Putamen (tissue), 1 donor: ENCODE measurements around the gene ABCG1.

Experiments used
- DNase-seq: peaks from one replicate; pipeline ENCODE4 v3.0.0-alpha.2; 2016; ENCODE audit warnings: low spot score

ABCG1 gene

GRCh38 chr21:42252325-42252654 lies 33.4 kb downstream of the ABCG1 start:
- no peak for DNase-seq

GRCh38 chr21:42252778-42253340 lies 33.9 kb downstream of the ABCG1 start:
- no peak for DNase-seq

DNA sequence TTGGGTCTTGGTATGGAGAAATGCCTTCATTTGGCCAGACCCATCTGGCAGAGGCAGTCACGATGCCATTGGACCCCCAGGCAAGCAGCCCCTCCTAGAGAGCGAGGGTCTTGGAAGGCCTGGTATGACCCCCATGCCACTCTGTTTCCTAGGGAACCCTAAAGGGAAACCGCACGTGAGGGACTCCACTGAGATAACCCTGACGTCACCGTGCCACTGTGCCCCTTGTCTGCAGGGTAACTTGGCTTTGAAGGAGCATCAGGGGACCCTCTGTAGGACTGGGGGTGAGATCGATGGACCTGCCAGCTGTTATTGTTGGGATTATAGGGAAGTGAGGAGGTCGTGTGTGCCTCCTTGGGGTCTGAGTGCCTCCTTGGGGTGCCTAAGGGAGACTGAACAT lies 34.5 kb downstream of the ABCG1 start:
- DNase-seq, result no peak

DNA sequence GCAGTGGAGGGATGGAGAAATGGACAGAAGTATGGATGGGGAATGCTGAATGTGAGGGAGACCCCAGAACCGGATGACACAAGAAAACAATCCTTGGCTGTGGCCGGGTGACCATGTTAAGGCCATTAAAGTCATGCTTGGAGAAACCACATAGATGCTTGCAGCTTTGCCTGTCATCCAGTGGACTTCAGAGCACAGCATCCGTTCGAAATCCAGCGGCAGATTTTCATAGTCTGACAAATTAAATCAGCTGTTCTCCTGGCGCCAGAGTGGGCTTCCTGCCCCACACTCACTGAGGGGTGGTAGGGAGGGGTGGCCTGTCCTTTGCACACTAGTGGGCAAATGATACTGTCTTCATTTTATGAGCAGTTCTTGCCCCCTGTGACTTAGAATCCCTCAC lies 35.1 kb downstream of the ABCG1 start:
- no peak for DNase-seq

GRCh38 chr21:42254651-42255601 lies 36.0 kb downstream of the ABCG1 start:
- peak; percentile 81 for DNase-seq

DNA sequence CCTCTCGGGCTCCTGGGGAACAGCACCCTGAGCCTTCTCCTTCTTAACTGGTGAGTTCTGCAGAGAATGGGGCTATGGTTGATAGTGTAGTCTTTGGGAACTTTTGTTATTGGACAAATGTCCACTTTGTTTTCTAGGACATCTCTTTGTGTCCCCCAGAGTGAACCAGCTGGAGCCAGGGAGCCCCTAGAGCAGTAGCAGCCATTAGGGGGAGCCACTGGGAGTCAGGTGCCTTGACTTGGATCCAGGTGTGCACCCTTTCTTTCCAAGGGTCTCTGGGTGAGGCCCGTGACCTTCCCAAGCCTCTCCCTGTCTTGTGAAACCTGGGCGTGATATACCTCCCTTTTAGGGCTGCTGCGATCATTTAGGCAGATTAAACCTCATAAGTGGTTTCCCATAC lies 36.9 kb downstream of the ABCG1 start:
- DNase-seq, result no peak

- DNase-seq, result no peak
Measured at GRCh38 chr21:42256316-42256715, 37.4 kb downstream of the ABCG1 start.

DNA sequence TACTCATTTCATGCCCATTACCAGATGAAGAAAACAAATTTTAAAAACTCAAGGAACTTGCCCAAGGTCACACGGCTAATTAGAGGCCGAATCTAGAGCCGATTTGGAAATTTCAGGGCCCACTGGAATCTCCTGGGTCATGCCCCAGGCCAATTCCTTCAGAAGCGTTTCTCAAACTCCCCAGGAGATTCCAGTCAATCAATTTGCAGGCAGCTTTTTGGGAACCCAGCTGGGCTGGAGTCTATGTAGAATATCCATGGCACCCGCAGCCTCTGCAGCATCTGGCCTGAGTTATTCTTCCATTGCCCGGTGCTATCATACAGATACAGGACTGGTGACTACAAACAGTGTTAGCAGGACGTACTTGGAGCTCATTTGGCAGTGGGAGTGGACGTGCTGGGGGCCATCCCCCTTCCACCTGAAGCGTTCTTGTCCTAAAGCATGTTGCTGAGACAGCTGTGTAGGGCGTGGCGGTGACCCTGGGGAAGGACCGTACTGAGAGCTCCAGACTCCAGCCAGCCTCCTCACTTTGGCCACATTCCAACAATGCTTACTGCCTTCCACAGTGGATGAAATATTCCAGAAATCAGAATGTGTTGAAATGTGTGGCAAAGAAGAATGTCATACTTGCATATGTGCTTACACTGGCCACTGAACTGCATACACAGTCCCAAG lies 38.3 kb downstream of the ABCG1 start:
- no peak for DNase-seq

DNA sequence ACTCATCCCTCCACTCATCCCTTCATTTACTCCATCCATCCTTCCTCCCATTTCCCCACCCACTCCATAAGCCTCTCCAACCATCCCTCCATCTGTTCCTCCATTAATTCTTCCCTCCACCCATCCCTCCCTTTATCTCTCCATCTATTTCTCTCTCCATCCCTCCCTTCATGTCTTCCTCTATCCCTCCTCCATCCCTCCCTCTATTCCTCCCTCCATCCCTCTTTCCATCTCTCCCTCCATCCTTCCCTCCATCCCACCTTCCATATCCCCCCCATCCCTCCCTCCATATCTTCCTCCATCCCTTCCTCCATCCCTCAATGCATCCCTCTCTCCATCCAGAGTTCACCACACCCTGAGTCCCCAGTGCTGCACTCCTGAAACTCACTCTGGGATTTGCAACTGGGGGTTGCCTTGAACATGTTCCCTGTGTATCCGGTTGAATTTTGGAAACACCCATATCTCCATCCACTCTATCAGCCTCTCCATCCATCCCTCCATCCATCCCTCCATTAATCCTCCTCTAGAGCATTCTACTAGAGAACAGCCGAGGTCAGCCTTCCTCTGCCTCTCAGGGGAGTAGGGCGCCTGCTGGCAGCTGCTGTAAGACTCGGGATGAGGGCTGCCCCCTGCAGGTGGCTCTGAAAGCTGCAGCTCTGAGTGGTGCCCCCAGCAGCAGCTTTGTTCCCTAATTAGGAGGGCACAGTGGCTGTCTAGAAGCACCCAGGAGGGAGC lies 39.4 kb downstream of the ABCG1 start:
- DNase-seq, result peak; percentile 80

DNA sequence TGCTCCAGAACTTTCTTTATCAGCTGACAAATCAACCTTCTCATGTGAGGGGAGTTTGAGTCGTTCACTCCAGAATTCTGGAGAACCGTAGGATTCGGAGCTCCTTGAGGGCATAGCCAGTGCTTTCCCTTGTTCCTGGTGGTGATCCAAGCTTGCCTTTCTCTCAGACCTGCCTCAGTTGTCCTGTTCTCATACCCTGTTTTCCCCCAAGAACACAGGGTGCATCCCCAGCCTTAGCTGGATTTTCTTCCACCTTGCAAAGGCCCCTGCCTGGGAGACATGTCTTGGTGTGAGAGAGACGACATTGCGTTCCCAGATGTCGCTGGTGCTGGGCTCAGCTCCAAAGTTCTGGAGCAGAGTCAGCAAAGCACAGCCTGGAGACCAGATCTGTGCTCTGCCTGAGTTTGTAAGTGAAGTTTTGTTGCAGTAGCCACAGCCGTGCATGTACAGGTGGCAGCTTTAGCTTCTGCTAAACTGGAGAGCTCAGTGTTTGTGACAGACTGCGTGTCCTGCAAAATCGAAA lies 40.0 kb downstream of the ABCG1 start:
- no peak for DNase-seq

DNA sequence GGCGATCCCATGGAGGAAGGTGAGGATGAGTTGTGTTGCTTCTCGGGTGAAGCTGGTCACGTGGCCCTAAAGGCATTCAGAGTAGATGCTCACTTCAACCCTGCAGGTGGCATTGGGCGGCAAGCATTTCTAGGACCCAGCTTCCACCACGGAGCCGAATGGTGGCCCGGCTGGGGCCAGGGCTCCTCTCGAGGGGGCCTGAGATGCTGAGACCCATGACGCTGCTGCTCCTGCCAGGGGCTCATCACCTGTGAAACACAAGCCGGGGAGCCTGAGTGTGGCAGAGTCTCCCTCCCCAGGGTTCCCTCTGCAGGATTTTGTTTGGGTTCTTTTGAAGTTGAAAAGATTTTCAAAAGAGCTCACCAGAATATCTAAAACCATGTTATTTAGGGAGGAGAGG lies 41.2 kb downstream of the ABCG1 start:
- DNase-seq, result no peak

- DNase-seq, result no peak
Measured at GRCh38 chr21:42261829-42262200, 42.9 kb downstream of the ABCG1 start.

DNA sequence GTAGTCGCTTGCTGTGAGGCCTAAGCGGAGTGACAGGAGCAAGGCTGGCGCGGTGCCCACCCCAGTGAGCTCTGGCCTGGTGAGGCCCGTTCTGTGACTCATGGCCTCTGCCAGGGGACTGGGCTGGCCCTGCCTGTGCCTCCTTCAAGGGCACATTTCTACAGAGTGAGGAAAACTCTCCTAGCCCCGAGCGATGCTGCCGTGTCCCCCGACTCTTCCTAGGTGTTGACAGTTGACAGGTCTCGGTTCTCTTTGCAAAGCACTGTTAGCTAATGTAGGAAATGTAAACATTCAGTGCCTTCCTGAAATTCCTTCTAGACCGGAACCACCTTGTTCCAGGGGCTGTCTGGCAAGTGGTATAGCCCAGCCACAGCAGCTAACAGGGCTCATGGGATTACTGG lies 43.9 kb downstream of the ABCG1 start:
- DNase-seq, result no peak

DNA sequence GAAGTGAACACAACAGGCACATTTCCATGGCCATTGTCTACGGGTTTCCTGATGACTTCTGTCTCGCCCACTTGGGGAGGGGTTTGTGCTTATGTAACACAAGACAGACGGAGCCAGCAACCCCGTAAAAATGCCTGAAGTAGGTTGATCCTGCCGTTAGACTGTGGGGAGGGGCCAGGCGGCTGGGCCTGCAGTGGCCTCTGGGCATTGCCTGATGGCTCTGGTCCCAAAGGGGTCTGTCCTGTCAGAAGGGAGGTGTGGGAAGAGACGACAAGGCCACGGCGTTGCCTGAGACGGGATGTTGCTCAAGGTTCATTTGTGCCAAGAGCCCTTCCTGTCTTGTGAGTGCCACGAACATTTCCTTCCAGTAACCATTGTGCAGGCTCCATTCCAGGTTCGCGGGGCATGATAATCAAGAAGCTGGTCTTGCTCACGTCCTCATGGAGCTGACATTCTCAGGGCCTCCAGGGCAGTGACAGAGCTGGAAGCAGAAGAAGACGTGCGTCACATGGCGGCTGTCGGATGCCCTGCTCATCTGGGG lies 44.7 kb downstream of the ABCG1 start:
- DNase-seq, result no peak

GRCh38 chr21:42264245-42265195 lies 45.6 kb downstream of the ABCG1 start:
- DNase-seq, result no peak

GRCh38 chr21:42265231-42265812 lies 46.4 kb downstream of the ABCG1 start:
- DNase-seq, result no peak

GRCh38 chr21:42266971-42267556 lies 48.1 kb downstream of the ABCG1 start:
- DNase-seq, result no peak

GRCh38 chr21:42269386-42269785 lies 50.4 kb downstream of the ABCG1 start:
- DNase-seq, result no peak

DNA sequence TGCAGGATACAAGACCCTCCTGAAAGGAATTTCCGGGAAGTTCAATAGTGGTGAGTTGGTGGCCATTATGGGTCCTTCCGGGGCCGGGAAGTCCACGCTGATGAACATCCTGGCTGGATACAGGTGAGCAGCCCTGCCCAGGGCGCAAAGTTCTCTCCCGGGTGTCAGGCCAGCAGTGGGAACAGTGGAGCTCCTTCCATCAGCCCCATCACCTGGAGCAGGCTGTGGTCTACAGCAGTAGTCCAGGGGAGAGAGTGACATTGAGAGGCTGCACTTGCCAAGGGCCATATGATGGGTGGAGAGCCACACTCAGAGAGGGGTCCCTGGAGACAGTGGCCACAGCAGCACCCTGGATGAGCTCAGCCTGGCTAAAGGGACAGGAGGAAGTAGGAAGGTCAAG lies 52.1 kb downstream of the ABCG1 start:
- DNase-seq, result no peak
